GM18909 (cell line): ENCODE measurements around the gene ALDH1L2.
"Not testable (repeated sequence)": the region's sequence is repeated elsewhere in the genome, so short reads cannot be mapped to it uniquely, and the experiment has no call there.

Source experiments
- ATAC-seq: cut with Tn5 transposase; IDR thresholded peaks from one replicate; pipeline ENCODE4 v1.9.1; 2021; ENCODE audit warnings: mild to moderate bottlenecking; ENCODE audit not compliant: unreplicated experiment, poor library complexity

Gene ALDH1L2

DNA sequence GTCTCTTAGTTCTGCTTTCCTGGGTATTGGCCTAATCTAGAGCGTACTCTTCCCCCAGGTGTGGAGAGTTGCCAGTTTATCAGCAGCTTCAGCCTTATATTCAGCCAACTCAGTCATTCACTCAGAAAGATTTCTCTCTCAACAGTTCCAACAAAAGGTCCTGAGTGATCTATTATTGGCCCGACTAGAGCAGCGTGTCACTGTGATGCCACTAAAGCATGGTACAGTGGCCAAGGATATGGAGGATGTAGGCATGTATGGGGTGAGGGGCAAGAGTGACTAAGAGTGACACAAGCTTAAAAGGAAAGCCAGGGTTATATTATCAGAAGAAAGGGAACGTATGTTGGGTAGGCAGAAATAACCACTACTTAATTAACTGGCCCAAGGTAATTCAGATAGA, 93.3 kb downstream of the ALDH1L2 start:
- no peak for ATAC-seq

GRCh38 chr12:104986022-104986941, 98.0 kb downstream of the ALDH1L2 start, which contains the start of gene NOPCHAP1:
Gene NOPCHAP1 (plus strand): TSS chr12:104986316. CDS start chr12:104986353, 37 bp downstream.
- peak; percentile 95 for ATAC-seq

DNA sequence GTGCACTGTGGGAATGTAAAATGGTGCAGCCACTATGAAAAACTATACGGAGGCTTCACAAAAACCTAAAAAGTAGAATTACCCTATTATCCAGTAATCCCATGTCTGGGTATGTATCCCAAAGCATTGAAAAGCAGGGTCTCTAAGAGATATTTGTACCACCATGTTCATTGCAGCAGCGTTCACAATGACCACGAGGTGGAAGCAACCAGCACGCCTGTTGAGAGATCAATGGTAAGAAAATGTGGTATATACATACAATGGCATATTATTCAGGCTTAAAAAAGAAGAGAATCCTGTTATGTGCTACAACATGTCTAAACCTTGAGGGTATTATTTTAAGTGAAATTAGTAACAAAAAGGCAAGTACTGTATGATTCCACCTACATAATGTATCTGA, 99.1 kb downstream of the ALDH1L2 start:
- no peak for ATAC-seq

DNA sequence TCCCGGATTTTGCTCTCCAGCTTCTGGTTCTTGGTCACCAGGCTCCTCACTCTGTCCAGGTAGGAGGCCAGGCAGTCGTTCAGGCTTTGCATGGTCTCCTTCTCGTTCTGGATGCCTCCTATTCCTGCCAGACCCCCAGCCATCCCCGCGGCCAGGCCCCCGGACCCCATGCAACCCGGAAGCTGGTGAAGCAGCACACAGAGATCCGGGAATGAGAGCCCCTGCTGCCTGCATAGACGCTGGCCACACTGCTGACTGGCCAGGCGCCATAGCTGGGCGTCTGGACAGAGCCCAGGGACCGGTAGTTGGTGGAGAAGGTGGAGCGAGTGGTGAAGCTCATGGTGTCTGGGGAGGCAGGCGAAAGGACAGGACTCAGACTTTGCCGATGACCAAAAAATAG, 106.6 kb downstream of the ALDH1L2 start:
- not testable (repeated sequence) for ATAC-seq

- no peak for ATAC-seq
Measured at GRCh38 chr12:104976703-104977102, 107.6 kb downstream of the ALDH1L2 start.

DNA sequence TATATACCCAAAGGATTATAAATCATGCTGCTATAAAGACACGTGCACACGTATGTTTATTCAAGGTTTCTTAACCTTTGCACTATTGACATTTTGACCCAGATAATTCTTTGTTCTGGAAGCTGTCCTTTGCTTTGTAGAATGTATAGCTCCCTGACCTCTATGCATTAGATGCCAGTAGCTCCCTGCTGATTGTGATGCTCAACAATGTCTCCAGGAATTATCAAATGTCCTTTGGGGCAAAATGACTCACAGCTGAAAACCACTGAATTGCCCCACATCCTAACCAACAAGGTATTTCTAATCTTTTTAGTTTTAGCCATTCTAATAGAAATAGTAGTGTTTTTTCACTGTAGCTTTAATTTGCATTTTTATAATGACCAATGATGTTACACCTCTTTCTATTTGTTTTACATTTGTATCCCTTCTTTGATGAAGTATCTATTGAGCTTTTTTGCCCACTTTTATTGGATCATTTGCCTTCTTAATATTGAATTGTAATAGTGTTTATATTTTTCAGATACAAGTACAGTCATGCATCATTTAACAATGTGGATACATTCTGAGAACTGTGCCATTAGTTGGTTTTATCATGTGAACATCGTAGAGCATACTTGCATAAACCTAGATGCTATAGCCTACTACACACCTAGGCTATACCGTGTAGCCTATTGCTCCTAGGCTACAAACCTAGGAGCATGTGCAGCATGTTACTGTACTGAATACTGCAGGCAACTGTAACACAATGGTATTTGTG, 108.5 kb downstream of the ALDH1L2 start:
- no peak for ATAC-seq

DNA sequence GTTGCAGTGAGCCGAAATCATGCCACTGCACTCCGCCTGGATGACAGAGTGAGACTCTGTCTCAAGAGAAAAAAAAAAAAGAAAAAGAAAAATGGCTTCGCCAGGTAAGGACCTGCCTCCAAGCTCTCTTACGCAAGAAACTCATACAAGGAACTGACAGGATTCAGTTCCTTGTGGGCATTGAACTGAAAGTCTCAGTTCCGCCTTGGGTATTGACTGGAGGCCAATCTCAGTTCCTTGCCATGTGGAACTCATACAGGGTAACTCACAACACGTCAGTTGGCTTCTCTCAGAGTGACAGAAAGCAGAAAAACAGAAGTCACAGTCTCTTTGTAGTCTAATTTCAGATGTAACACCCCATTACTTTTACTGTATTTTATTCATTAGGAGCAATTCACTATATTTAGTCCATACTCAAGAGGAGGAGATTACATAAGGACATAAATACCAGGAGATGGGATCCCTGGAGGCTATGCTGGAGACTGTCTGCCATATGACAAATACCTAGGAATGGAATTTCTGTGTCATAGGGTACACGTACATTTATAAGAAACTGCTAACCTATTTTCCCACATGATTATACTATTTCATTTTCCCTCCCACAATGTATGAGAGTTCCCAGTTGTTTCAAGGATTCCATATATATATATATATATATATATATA, 109.5 kb downstream of the ALDH1L2 start:
- ATAC-seq = peak; percentile 99

- no peak for ATAC-seq
Measured at GRCh38 chr12:104973250-104973649, 111.0 kb downstream of the ALDH1L2 start.

DNA sequence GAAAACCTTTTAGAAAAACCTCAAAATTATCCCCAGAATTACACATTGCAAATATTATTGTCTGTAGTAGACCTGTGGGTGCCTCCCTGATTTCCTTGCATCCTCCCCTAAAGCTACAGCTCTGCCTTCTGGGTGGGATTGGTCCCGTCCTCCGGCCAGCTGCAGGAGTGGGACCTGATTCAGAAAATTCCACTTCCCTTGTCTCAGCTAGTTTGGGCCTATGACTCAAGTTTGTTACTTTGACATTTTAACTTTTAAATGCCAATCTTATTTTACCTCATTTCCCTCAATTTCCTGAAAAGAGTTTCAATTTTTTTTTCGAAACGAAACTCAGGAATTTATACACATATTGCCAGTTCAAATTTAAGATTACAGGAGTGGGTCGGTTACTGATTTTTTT, 113.0 kb downstream of the ALDH1L2 start:
- no peak for ATAC-seq
